GM18868 (cell line): ENCODE measurements around the gene MEIG1.
"Not testable (repeated sequence)": the region's sequence is repeated elsewhere in the genome, so short reads cannot be mapped to it uniquely, and the experiment has no call there.

Source experiments
- ATAC-seq: cut with Tn5 transposase; IDR thresholded peaks from one replicate; pipeline ENCODE4 v1.9.1; 2021; ENCODE audit warnings: mild to moderate bottlenecking, moderate library complexity; ENCODE audit not compliant: unreplicated experiment

MEIG1 gene

DNA sequence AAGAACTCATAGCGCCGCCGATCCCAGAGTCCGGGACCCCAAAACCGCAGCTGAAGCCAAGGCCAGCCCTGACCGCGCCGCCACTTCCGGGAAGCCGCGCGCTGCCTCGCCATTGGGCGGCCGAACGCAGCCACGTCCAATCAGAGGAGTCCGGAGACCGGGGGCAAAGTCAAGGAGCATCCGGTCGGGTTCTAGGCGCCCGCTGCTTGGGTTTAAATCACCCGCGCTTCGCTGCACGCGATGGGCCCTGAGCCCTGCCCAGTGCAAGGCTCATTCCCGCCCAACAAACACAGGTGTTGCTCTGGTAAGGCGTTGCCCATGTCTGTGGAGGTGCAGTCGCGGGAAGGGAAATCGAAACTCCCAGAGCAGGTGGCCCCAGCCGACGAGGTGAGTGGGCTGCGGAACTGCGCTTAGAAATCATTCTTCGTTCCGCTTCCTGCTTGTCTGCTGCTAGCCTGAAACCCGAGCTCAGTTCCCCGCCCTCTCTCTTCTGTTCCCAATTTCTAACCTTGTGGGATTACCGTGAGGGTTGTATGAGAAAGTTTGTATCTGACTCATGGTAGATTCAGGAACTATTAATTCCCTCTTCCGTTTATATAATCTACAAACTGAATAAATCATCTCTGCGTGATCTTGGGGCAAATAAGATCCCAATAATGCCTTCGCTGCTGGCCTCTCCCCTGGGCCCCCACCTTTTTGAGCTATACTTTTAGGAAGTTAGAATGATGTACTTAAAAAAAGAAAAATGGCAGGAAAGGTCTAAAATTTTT, 5.0 kb upstream of the MEIG1 start, which contains the start of gene DCLRE1C:
DCLRE1C (minus strand) TSS at position 96 of the 770 bp plus-strand sequence; CDS start at position 10, 86 bp downstream.
- ATAC-seq = peak; percentile 75

DNA sequence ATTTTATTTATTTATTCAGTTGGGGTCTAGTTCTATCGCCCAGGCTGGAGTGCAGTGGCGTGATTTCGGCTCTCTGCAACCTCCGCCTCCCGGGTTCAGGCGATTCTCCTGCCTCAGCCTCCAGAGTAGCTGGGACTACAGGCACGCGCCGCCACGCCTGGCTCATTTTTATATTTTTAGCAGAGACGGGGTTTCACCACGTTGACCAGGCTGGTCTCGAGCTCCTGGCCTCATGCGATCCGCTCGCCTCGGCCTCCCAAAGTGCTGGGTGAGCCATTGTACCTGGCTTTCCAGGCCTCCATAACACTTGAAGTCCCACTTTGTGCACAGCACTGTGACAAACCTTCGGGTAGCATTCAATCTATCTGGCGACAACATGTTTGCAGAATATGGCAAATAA, 4.3 kb upstream of the MEIG1 start:
- ATAC-seq = no peak

DNA sequence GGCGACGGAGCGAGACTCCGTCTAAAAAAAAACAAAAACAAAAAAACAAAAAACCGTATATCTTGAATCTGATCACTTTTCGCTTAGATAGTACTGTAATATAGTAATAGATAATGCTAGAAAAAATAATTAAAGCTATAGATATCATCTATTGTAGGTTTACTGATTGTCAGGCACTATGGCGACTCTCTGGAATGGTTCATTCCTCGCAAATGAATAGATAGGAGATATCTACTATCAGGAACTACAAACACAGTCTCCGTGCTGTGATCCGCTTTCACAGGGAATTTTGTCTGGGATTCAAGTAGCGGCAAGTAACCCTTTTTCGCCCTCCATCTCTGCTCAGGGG, 342 bp upstream of the MEIG1 start:
- no peak for ATAC-seq

GRCh38 chr10:14967897-14968296, 8.7 kb downstream of the MEIG1 start:
- no peak for ATAC-seq

- ATAC-seq = no peak
Measured at GRCh38 chr10:14971867-14972448, 12.8 kb downstream of the MEIG1 start.

- ATAC-seq = not testable (repeated sequence)
Measured at GRCh38 chr10:14974153-14974998, 15.2 kb downstream of the MEIG1 start.

- no peak for ATAC-seq
Measured at GRCh38 chr10:14975672-14976273, 16.6 kb downstream of the MEIG1 start.

DNA sequence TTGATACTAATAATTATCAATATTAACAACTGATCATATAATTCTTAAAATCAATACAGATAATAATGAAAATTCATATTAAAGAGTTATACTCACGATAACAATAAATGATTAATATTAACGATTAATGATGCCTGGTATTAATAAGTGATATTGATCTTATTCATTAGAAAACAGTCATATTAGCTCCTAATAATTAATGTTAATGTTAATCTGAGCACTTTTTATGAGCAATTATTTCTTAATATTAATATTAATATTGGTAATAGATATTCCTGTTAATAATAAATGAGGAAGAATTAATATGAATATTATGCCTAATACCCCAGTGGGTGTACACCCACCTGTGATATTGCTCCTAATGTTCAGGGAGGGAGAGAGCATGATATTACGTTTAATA, 23.6 kb downstream of the MEIG1 start:
- ATAC-seq = no peak

GRCh38 chr10:14989552-14989951, 30.4 kb downstream of the MEIG1 start:
- ATAC-seq = not testable (repeated sequence)

DNA sequence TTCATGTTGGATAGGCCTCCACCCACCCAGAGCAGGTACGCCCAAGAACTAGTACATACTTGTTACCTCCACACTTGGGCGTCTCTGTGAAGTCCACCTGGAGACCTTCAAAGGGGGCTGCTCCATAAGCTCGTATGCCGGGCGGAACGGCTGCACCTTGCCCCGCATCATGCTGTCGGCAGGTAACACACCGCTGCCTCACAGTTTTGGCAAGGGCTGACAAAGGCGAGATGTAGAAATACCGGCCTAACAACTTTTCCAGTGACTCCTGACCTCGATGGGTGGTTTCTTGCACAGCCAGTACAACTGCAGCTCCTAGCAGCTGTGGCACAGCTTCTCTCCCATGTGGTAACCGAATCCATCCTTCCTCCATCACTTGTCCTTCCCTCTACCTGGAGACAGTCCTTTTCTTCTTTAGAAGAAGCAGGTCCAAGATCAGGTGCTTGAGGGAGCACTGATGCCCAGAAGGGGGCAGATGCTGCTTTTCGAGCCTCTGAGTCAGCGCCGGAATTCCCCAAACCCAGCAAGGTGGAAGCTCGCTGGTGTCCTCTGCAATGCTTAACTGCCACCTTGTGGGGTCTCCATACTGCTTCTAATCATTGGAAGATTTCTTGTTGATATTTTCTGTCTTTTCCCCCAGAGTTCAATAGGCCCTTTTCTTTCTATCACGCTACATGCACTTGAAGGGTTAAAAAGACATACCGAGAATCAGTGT, 32.0 kb downstream of the MEIG1 start:
- not testable (repeated sequence) for ATAC-seq

DNA sequence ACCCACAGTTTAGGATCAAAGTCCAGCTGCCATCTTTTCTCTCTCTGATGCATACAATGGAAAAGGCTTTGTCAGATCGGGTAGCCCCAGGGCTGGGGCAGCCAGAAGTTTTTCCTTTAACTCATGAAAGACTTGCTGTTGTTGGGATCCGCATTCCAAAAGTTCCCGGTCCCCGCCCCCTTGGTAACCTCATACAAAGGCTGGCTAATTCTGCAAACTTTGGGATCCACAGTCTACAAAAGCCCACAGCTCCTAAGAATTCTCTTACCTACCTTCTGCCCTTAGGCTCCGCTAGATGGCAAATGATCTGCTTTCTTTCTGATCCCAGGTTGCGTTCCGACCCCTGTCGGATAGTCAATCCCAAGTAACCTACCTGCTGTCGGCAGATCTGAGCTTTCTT, 33.1 kb downstream of the MEIG1 start:
- not testable (repeated sequence) for ATAC-seq

DNA sequence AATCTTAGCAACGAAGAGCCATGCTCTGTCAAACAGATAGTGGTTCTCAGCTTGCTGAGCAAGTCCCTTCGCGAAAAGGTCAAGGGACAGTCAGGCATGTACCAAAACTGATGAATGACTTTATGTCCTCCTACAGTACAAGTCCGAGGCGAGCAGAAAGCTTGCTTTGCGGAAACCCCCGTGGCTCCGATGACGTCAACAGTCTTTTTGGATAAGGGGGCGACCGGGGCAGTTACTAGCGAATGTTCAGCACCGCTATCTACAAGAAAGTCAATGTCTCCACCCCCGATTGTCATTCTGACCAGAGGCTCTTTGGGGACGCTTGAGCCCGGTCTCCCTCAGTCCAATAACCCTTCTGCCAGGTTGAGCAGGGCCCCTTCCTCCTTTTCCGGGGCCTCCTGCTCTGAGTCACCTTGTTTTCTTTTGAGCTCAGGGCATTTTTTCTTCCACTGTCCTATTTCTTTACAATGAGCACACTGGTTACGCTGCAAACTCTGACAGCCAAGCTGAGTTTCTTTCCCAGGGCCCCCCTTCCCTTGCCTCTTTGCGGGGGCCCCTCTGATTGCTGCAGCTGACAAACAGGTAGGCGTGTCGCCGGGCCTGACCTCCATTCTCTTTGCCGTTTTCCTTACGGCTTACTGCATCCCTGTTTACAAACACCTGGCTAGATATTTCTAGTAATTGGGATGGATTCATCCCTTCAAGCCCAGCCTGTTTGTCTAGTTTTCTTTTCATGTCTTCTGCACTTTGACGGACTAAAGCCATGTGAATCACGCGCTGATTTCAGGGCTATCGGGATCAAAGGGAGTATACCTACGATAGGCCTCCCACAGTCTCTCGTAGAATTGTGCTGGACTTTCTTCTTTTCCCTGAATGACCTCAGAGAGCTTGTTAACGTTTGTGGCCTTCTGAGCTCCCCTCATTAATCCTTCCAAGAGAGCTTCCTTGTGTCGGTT, 34.6 kb downstream of the MEIG1 start:
- not testable (repeated sequence) for ATAC-seq

DNA sequence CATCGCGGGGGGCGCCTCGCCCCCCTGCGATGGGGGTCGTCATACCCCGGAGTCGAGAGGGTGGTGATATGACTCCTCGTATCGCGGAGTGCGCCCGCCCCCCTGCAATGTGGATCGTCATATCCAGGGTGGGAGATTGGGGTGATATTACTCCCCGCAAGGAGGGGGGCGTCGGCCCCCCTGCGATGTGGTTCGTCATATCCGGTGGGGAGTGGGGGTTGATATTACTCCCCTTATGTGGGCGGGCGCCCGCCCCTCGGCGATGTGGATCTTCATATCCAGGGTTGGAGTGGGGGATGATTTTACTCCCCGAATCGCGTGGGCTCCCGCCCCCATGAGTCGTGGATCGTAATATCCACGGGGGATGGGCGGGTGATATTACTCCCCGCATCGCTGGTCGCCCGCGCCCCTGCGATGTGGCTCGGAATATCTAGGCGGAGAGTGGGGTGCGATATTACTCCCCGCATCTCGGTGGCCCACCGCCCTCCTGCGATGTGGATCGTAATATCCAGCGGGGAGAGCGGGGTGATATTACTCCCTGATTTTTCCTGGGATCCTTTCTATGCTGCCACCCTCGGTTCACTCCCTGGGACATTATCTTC, 36.9 kb downstream of the MEIG1 start:
- no peak for ATAC-seq

GRCh38 chr10:15013530-15013929, 54.3 kb downstream of the MEIG1 start:
- ATAC-seq = not testable (repeated sequence)

DNA sequence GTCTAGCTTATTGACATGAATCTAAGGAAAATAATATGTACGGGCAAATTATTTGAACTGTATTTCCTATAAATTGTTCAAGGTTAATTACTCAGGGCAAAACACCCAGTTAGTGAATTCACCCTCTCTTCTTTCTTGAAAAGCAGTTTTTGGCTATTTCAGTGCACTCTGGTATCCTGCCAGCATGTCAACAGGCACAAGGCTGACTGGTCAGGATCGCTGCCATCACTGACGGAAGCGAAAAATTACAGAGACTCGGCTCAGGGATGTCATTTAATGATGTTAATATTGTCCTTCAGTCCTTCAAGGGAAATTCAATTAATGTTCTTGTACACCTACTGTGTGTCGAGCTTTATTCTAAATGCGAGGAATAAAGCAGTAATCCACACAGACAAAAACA, 56.3 kb downstream of the MEIG1 start:
- no peak for ATAC-seq

DNA sequence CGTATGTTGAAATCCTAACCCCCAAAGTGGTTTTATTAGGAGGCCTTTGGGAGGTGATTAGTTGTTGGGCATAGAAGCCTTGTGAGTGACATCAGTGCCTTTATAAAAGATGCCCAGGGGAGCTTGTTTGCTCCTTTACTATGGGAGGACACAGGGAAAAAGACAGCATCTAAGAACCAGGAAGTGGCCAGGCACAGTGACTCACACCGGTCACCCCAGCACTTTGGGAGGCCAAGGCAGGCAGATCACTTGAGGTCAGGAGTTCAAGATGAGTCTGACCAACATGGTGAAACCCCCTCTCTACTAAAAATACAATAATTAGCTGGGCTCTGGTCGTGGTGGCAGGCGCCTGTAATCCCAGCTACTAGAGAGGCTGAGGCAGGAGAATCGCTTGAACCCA, 61.8 kb downstream of the MEIG1 start:
- ATAC-seq = not testable (repeated sequence)
